Fibroblast of skin of right biceps (primary cell): ENCODE results near the gene ZNF330.
"Not testable (repeated sequence)": the region's sequence is repeated elsewhere in the genome, so short reads cannot be mapped to it uniquely, and the experiment has no call there.

ENCODE experiments used
- DNase-seq: peaks from one replicate; pipeline ENCODE4 v3.0.0-alpha.2; 2013

ZNF330 gene

GRCh38 chr4:141220691-141221659, at the start of gene ZNF330:
TSS of gene ZNF330 (plus strand) at chr4:141220895. CDS start at chr4:141222372, 1,477 bp downstream.
- peak; percentile 93 for DNase-seq

- no peak for DNase-seq
These were observed 46.2 kb upstream of the ZNF330 start for GRCh38 chr4:141174457-141174856.

GRCh38 chr4:141177171-141177570, 43.5 kb upstream of the ZNF330 start:
- DNase-seq, result no peak

GRCh38 chr4:141179474-141180373, 41.0 kb upstream of the ZNF330 start:
- DNase-seq, result no peak

GRCh38 chr4:141180991-141181761, 39.5 kb upstream of the ZNF330 start:
- no peak for DNase-seq

- DNase-seq, result not testable (repeated sequence)
These were observed 37.2 kb upstream of the ZNF330 start for GRCh38 chr4:141183491-141183890.

- DNase-seq, result no peak
These were observed 28.1 kb upstream of the ZNF330 start for GRCh38 chr4:141192564-141192963.

GRCh38 chr4:141193516-141194034, 27.1 kb upstream of the ZNF330 start:
- DNase-seq, result no peak

GRCh38 chr4:141195095-141195707, 25.5 kb upstream of the ZNF330 start:
- no peak for DNase-seq

- DNase-seq, result no peak
These were observed 24.3 kb upstream of the ZNF330 start for GRCh38 chr4:141196227-141196933.

- DNase-seq, result no peak
These were observed 12.7 kb upstream of the ZNF330 start for GRCh38 chr4:141207961-141208360.

GRCh38 chr4:141210168-141210567, 10.5 kb upstream of the ZNF330 start:
- no peak for DNase-seq

- DNase-seq, result no peak
These were observed 7.1 kb upstream of the ZNF330 start for GRCh38 chr4:141213550-141213991.

GRCh38 chr4:141215030-141215429, 5.7 kb upstream of the ZNF330 start:
- no peak for DNase-seq

GRCh38 chr4:141216002-141216761, 4.5 kb upstream of the ZNF330 start:
- no peak for DNase-seq

GRCh38 chr4:141220271-141220670, 424 bp upstream of the ZNF330 start:
- DNase-seq, result peak; percentile 12

- no peak for DNase-seq
These were observed 2.7 kb downstream of the ZNF330 start for GRCh38 chr4:141223418-141223817.

GRCh38 chr4:141227280-141227679, 6.6 kb downstream of the ZNF330 start:
- not testable (repeated sequence) for DNase-seq

GRCh38 chr4:141229408-141230101, 8.9 kb downstream of the ZNF330 start:
- no peak for DNase-seq

- DNase-seq, result no peak
These were observed 13.0 kb downstream of the ZNF330 start for GRCh38 chr4:141233673-141234072.
